HG03521 (cell line): ENCODE results near the gene FGD5.

Experiments
- ATAC-seq: cut with Tn5 transposase; IDR thresholded peaks from one replicate; pipeline ENCODE4 v1.9.1; 2021; ENCODE audit warnings: mild to moderate bottlenecking, moderate library complexity; ENCODE audit not compliant: unreplicated experiment

The FGD5 gene

GRCh38 chr3:14789221-14789620, 29.5 kb upstream of the FGD5 start:
- ATAC-seq, result no peak

DNA sequence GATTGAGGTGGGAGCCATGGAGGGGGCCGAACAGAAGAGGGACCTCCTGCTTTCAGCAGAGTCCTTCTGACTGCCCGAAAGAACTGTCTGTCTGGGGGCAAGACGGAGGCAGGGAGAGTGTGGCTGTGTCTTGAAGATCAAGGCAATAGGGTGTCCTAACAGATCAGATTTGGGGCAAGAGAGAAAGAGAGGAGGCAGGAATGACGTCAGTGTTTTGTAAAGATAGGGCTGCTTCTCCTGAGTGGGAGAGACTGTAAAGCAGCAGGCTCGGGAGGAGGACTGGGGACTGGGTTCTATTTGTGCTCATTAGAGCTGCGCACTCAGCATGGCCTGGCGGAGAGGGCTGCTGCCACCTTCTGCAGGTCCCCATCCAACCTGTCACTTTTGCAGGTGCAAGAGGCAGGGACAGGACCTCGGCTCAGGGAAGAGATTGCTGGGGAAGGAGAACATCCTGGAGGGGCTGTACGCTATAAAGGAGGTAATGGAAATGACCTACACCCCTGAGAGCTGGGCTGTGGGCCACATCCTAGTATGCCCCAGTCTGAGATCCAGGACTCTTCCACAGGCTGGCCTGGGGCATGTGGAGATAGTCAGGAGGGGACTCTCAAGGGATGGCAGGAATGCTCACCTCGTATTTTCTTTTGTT, 29.0 kb upstream of the FGD5 start:
- no peak for ATAC-seq

GRCh38 chr3:14791343-14791945, 27.3 kb upstream of the FGD5 start:
- ATAC-seq, result no peak

DNA sequence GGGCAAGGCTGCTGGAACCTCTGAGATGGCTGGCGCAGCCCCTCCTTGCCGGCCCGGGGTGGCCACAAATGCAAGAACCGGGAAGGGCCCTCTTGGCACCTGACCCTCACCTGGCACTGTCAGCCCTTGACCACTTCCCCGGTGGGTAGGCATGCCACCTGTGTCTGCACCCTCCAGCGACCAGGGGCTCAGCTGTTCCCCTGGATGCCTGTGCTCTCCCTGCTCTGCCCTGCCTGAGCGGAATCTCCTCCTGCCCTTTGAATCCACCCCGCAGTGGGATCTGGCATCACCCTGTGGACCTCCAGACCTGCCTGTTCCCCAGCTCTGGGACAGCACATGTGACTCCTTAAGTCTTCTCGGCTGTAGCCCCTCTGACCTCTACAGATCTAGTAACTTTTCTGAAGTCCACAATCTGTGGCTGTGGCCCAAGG, 26.1 kb upstream of the FGD5 start:
- no peak for ATAC-seq

GRCh38 chr3:14793126-14793857, 25.5 kb upstream of the FGD5 start:
- no peak for ATAC-seq

DNA sequence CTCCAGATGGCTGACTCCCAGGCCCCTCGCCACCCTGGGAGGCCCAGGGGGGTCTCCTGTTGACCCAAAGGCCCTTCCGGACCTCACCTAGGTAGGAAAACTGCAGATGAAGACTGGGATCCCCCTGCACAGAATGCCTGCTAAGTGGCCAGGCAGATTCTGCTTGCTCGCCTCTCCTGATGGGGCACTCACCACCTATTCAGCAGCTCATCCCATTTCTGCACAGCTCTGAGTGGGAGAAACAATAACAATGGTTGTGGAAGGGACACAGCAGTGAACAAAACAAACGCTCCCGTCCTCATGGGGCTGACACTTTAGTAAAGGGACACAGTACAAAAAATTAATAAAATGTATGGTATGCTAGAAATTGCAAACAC, 24.9 kb upstream of the FGD5 start:
- no peak for ATAC-seq

- no peak for ATAC-seq
Measured at GRCh38 chr3:14794435-14794834, 24.3 kb upstream of the FGD5 start.

GRCh38 chr3:14795996-14796395, 22.8 kb upstream of the FGD5 start:
- no peak for ATAC-seq

DNA sequence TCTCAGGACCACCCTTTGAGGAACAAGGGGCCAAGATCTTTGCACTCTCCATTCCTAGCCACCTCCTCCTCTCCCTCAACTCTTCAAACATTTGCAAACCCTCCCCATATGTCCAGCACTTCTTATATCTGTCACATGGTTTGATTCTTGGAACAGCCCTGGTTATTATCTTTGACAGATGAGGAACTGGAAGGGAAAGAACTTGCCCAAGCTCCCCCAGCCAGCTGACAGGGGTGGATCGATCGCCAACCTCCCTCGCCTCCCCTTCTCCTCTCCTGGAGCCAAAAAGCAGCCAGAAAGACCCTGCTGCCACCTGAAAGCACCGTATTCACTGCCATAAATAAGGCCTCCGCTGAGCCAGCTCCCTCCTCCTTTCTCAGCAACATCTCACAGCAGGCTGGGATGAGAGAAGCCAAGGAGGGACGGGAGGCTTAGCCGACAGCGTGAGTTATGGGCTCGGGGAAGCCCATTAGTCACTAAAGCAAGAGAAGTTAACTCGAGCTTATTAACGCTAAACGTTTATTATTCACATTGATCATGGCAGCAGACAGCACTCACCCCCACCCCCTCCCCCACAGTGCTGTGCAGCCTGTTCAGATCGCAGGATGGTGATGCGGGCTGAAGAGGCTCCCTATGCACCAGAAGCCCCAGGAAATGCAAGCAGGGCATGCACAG, 22.2 kb upstream of the FGD5 start:
- no peak for ATAC-seq

- ATAC-seq, result no peak
Measured at GRCh38 chr3:14797731-14798130, 21.0 kb upstream of the FGD5 start.

DNA sequence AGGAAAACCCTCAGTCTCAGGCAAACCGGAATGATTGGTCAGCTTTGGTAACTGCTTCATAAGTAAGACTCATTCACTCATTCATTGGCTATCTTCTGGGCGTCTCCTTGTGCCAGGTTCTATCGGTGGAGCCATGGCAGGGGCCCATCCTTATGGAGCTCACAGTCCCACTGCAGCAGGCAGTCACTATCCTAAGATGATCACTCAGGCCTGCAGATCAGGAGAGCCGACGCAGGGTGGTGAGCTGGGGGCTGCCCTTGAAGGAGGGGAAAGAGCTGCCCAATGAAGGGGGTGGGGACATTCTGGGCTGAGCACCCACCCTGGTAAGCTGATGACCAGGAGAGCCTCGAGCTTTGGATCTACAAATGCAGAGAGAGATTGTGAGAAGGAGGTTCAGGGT, 20.5 kb upstream of the FGD5 start:
- ATAC-seq, result no peak

DNA sequence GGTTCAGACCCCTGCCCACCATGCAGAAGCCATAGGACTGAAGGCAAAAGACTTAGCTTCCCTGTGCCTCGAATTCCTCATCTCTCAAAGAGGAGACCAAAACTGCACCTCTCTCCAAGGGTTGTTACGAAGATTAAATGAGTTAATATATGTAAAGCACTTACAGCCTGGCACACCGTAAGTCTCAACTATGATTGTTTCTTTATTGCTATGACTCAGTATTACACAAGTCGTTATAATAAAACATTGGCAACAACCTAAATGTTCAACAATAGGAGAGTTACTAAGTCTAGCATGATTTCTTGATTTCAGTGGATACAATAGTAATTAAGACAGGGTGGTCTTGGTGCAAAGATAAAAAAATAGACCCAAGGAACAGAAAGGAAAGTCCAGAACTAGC, 19.6 kb upstream of the FGD5 start:
- no peak for ATAC-seq

GRCh38 chr3:14801031-14801430, 17.7 kb upstream of the FGD5 start:
- ATAC-seq, result no peak

DNA sequence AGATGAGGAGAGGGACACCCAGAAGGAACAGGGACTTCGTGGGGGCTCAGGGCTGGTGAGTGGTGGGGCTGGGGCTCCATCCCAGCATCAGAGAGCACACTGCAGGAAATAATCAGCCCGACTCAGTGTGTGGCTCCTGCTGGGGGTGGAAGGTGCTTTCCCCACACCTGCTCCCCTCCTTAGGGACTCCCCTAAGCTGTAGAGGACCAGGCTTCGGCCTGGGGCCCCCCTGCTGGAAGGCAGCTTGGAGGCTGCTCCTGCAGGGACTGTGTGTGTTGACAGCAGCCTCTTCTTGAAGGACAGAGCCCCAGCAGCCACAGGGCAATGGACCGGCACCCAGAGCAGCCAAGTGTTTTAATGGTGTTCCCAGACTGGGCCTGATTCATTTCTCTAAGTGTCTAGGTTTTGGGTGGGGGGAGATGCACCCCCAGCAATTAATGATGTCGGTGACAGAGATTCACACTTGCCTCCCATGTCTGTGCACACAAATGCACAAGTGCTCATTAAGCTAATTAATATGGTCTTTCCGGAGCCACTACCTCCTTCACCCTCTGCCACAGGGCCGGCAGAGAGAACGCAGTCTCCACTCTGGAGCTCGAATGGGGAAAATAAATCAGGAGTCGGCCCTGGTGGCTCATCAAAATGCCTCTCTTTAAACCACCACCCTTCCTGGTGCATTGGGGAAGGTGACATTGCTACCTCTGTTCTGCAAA, 16.9 kb upstream of the FGD5 start:
- ATAC-seq, result no peak

DNA sequence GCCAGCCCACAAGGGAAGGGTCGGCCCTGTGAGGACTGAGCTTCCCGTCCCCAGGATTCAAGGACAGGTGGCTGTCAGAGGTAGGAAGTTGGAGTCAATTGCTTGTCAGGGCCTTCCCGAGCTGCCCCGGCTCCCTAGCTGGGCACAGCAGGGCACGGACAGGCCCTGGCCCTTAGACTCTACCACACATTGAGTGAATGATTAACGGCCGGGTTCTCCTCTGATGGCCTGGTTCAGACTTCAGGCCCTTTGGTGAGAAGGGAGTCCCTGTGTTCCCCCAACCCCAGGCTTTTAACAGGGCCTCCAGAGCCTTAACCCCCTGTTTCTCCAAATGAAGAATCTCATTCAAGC, 16.4 kb upstream of the FGD5 start:
- no peak for ATAC-seq

GRCh38 chr3:14803101-14803980, 15.4 kb upstream of the FGD5 start:
- ATAC-seq, result no peak

GRCh38 chr3:14803981-14804834, 14.6 kb upstream of the FGD5 start:
- no peak for ATAC-seq

GRCh38 chr3:14804835-14805780, 13.7 kb upstream of the FGD5 start:
- ATAC-seq, result no peak
